Renal cortical epithelial cell (primary cell): Measurements from ENCODE around the gene LHX6. TPM values are rescaled to one million over a fixed set of nuclear protein-coding genes. Genes with fewer than 3 reads are reported as not detected.

ENCODE experiments used
- DNase-seq: peaks from one replicate; pipeline ENCODE4 v3.0.0-alpha.2; 2011; ENCODE audit warnings: low read depth
- total RNA-seq: library from RNA; depleted of rRNA; stranded (reverse); fragments of >200 nt; gene quantifications from 2 replicates; pipeline ENCODE4 v1.2.3, GENCODE V29; 2014

The LHX6 gene
- total RNA-seq, 1 donor from 2014 or later = 0.10 TPM

DNA sequence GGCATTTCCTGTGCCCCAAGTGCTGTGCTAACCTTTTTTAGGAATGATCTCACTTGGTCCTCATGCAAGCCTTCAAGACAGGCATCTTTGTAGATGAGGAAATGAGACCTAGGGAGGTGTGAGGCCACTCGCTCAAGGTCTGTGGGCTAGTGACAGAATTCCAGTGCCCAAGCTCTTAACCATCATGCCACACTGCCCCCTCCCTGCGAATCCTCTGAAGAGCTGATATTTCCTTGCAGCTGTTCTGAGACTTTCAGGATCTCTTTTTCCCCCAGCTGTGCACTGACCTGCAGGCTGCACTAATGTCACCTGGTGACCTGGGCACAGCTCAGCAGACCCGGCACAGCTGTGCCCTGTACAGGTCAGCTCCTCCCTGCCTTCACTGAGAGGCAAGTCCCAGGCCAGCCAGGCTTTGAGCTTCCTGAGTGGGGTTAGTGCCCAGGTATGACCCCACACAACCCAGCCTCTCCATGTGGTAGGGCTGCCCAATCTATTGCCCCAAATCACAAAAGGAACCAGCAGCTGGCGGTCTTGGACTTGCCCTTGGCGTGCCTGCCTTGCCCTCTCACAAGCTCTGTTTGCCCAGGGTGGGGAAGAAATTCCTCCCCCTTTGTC lies 36.4 kb downstream of the LHX6 start:
- no peak for DNase-seq

DNA sequence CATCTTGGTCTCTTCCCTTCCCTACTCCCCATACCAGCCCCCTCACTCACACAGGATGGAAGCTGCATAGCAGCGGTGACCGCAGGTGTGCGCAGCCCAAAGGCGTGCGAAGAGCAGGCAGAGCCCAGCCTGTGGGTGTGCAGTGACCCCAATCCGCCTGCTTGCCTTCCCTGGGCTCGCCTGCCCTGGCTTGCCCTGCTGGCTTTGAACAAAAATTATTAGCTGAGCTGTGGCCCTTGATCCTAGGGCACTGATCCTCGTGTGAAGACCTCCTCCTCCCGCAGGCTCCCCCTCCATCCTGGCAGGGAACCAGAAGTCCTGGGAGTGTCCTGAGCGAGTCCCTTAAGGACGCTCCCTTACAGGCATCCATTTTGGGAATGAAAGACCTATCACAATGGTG lies 37.2 kb downstream of the LHX6 start:
- DNase-seq = peak; percentile 23

DNA sequence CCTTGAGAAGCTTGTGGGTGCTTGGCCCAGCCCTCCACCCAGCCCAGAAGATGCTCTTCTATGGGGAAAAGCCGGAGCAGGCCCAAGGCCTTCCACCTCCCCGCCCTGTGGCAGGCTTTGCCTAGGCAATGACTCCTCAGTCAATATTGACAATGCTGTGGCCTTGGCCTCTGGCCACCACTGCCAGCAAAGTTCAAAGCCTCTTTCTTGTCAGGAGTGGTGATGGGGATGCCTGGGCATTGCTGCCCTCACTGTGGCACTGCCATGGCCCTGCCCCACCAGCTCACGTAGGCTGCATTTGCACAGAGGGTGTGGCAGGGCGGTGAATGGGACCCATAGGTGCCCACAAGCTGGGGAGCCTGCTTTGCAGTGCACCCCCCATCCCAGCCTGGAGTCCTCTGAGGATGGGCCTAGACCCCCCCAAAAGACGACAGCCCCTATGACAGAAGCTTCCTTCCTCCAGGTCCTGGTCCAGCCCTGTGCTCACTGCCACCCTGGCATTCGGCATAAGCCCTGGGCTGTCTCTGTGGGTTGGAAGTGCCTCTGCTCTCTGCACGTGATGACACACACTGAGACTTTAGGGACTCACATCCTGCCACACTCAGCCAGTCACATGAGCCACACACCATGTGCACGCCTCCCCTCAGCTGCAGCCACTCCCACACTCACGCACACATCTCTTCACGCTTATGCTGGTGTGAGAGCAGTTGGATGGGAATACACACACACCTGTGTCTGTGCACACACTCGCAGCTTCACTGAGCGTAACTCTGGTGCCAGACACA lies 38.0 kb downstream of the LHX6 start:
- no peak for DNase-seq

DNA sequence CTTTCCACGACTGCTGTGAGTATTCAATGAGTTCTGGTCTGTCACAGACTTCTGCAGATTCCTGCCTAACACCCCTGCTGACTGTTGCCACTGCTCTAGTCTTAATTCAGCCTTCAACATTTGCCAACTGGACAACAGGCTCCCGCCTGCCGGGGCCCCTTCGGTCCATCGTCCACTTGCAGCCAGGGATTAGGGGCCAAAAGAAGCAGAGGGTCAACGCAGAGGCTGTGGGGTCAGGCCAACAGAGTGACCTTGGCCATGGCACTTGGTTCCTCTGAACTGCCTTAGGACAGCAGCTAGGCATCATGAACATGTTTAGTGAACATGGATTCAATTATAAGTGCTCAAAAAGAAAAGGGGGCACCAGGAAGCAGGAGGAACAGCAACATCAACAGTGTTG lies 40.4 kb downstream of the LHX6 start:
- no peak for DNase-seq

DNA sequence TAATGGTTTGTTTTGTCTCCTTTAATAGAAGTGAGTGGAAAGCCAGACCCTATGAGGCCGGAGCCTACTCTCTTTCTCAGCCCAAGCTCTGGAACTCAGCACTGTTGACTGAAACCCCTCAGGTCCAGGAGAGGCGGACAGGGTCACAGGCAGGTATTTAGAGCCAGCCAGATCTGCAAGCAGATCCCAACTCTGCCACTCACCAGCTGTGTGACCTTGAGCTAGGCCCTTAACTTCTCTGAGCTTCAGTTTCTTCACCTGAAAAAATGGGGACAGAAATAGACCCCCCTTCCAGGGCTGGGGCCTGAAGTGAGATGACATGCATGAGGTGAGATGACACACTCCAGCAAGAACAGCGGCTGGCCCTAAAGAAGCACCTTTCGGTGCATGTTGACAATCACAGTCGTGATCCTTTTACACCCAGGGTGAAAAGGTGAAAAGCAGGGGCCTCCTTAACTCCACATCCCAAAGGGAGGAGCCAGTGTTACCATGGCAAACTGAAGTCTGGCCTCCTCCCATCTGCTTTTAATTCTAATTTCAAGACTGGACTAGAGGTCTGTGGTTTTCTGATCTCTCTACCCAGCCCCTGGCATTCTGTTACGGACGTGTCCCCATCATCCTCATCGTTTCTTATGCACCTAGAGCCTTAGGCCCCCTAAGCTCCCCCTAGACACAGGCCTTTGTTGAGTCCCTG lies 41.8 kb downstream of the LHX6 start:
- no peak for DNase-seq

DNA sequence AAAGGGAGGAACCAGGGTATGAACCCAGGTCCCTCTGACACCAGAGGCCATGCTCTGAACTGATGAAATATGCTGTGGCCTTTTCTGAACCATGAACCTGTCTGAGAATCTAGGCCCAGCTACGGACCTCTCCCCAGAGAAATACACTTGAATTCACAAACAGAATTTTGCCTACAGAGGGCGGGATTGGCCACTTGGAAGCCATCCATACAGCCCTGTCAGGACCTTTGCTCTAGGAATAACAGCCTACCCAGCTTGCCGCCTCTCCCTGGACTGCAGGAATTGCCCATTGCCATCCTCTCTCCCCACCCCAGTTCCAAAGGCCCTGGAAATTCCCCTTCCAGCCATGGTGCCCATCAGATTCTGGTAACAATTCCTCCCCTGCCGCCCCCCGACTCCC lies 42.5 kb downstream of the LHX6 start:
- no peak for DNase-seq

DNA sequence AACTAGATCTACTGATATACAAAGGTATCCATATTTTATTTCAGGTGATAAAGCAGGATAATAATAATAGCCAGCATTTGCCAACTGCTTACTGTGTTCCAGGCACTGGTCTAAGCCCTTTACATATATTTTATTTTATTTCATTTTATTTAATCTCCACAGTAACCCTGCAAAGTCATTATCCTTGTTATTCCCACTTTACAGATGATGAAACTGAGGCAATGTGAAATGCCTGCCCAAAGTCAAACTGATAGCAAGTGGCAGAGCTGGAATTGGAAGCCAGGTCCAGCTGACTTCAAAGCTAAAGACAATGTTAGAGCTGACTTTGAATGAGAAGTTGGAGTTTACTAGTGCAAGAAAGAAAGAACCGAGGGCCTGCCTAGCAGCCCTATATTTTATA lies 44.2 kb downstream of the LHX6 start:
- DNase-seq = no peak

DNA sequence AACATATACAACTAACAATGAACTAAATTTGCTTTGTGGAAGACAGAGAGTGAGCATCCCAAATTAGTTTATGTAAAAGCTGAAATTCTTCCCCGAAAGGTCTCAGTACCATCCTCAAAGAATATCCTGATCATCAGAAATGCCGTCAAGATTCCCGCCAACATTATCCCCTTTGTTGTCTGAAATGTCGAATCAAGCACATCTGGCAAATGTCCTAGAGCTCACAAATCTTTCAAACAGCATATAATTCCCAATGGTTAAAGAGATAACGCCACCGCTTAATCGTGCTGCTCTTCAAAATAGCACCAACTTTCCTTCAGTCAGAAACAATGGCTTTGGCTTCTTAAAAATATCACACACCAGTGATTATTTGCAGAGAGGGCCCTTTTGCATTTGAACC lies 45.3 kb downstream of the LHX6 start:
- no peak for DNase-seq

DNA sequence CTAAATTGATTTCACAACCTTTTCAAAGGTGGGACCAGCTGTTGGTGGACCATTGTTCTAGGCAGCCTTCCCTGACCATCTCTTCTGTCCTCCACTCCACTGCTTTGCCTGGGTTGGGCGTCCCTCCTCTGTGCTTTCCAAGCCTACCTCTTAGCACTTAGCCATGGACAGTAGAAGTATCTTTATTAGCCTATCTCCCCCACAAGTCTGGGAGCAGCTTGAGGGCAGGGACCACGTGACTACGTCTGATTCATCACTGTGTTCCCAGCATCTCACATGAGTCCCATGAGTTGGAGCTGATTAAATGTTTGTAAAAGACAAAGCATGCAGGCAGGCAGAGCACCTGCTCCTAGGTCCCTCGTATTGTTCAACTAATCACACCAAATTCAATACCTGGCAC lies 48.1 kb downstream of the LHX6 start:
- DNase-seq = peak; percentile 77

DNA sequence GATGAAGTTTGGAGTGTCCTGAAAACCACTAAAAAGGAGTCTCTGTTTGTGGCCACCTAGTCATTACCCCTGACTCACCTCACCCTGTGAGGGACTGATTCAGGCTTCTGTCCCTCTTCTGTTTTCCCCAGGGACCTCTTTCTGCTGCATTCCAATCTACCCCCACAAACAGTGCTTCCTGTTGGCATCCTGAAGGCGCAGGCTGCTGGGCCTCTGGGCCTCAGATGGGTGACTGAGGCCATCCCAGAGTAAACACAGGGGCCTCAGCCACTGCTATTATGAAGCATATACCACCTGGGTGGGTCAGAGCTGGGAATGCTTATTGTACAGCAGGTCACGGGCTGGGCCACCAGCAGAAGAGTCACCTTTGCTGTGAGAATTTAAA lies 49.1 kb downstream of the LHX6 start:
- DNase-seq = peak; percentile 32

DNA sequence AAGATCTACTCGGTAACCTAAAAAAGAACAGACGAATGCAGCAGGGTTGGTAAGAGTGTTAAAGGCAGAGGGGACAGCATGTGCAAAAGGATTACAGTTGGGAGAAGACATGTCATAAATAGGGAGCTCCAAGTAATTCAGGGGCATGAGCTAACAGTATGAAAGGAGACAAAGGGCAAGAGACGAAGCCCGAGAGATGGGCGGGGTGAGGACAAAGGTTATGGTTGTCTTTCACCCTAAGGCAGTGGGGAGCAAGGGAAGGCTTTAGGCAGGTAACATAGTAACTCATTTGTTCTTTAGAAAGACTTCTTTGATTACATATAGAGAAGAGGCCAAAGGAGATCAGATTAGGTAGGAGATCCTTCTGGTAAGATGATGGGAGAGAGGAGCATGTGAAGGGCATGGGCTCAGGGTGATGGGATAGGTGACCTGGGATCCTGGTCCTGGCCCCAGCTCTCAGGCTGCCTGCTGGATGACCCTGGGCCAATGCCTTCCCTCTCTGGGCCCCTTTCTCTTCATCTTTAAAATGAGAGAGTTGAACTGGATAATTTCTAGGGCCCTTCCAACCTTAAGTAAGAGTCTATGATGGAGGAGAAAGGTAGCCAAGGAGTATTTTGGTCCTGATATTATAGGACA lies 49.6 kb downstream of the LHX6 start:
- DNase-seq = no peak

DNA sequence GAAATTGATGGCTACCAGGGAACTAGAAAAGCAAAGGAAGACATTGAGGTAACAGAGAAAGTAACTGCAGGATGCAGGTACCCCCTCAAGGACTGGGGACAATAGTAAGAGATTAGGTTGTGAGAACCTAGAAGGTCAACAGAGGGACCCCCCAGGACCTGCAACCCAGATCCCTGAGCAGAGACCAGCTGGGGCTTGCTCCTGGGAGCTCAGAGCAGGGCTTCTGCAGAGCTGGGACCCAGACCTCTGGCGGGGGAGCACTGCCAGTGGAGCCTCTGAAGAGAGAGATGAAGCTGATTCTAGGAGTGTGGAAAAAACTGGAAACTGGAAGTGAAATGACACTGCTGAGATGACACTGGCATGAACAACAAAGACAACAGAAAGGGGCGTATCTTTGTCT lies 51.8 kb downstream of the LHX6 start:
- no peak for DNase-seq

DNA sequence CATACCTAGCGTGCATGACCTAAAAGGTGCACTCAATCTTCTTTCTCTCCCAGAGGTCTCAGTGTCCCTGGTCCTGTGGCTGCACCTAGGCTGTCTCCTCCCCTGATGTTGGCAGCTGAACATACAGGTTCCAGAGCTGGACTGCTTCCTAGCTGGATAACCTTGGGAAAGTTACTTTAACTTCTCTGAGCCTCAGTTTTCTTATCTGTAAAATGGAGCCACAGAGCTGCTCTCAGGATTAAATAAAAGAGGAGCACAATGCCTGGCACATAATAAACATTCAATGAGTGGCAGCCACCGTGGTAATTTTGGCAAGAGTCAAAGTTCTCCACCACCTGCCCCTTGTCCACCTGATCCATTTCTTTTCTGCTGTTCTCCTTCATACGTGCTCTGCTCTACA lies 55.1 kb downstream of the LHX6 start:
- DNase-seq = no peak

DNA sequence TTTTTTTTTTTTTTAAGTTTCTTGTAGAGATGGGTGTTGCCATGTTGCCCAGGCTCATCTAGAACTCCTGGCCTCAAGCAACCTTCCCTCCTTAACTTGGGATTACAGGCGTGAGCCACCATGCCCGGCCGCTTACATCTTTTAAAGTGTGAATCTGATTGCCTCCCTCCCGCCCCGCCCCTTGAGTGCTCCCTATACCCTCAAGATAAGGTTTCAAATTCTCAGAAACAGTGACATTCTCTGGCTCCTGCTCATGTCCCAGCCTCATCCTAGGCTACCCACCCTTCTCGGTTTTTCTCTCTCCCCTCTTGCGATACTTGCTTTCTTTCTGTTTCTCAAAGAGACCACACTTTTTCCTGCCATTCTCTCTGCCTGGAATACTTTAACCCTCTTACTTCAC lies 56.6 kb downstream of the LHX6 start:
- no peak for DNase-seq

DNA sequence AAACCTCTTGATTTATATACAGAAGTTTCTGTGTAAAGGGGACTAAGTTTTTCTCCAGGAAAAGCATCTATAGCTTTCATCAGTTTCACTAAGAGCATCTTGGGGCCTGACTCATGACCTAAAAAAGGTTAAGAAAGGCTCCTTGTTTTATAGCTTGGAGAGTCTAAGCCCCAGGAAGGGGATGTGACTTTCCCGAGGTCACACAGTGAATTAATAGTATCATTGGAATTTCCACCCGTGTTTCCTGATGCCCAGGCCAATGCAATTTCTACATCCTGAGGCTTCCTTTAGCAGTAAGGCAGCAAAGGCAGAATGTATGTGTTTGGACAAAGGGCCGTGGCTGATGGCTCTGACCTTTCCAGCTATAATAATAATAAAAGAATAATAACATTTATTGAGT lies 60.4 kb downstream of the LHX6 start:
- DNase-seq = no peak

DNA sequence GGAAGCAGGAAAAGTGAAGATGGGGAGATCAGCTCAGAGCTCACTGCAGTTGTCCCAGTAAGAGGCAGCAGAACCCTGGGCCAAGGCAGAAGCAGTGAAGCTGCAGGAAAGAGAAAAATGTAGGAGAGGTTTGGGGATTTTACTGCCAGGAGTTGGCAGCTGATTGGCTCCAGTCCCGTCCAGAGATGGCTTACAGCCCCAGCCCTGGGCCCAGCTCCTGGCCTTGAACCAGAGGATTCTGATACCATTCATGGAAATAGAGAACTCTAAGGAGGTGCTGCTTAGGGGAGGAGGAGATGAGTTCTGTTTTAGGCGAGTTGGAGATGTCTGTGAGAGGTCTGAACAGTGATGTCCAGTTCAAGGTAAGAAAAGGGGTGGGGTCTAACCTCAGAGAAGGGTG lies 64.5 kb downstream of the LHX6 start:
- DNase-seq = no peak

DNA sequence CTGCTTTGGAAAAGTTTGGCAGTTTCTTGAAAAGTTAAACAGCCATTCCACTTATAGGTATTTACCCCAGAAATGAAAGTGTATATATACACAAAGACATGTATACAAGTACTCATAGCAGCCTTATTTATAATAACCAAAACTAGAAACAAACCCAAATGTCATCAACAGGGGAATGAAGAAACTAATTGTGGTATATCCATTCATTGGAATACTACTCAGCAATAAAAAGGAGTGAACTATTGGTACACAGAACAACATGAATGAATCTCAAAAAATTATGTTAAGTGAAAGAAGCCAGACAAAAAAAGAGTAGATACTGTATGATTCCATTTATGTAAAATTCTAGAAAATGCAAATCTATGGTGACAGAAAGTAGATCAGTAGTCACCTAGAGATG lies 66.3 kb downstream of the LHX6 start:
- DNase-seq = no peak

DNA sequence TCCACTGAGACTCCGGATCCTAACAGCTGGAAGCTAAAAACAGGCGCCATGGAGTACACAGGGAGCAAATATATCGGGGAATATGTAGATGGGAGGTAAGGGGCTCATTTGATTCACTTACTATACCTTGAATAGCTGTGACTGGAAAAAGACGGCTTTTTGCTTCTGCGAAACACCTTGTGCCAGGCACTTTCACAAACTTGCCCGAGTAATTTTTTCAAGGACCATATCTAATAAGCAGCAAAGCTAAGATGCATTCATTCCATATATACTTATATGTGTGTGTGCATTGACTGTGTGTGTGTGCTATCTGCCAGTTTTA lies 68.9 kb downstream of the LHX6 start:
- DNase-seq = no peak

DNA sequence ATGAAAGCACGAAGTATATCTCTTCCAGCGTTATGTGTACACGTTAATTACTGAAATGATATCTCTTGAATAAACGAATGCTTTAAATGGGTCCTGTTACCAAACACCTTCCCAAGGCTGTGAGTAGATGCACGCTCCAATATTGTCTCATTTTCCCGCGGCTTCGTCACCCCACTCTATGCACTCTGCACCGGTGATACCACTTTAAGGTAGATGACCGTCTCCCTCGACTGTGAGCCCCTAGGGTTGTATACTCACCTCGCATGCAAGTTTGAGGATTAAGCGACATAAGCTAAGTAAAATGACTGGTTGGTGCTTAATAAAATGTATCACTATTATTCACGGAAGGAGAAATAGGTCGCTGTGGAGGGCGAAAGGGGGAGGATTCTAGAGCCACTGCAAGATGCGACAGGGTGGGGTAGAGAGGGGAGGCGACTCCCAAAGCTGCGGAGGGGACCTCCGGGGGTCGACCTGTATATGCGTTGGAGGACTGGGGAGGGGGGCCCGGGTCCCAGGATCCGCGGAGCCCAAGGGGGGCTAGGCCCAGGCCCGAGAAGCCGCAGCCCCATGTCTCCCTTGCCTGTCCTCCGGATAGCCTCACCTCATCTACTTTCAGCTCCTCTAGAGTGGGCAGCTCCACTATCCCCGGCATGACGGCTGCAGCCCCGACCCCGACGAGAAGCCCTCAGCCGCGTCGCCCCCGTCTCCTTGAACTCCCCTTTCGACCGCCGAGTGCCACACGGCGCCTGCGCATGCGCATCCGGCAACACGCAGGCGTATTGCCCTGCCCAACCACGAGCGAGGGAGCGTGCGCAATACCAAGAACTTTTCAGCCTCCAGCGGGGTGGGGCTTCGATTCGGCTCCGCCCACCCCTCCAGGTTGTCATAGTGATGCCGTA lies 69.5 kb downstream of the LHX6 start, which contains the start of the genes MORN5 and NDUFA8:
TSS of gene MORN5 (plus strand) at position 883 of the 899 bp plus-strand sequence. CDS start 65 bp downstream, outside the sequence.
TSS of gene NDUFA8 (minus strand) at position 754 of the 899 bp plus-strand sequence. CDS start at position 652, 102 bp downstream.
- DNase-seq = peak; percentile 91

DNA sequence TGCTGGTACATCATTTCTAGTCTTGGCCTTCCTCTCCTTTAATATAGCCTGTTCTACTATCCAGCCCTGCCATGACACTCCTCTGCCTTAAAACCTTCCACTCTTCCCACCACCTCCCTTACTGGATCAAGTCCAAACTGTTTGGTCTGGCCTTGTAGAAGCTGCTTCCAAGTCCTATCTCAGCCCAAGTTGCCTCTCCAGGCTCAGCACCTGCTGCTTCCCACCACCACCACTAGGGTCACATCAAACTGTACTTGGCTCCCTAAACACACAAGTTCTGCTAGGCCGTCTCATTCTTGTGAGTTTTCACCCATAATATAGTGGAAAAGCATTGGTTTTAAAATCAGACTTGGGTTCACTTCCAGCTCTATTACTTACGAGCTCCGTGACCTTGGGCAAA lies 70.6 kb downstream of the LHX6 start:
- DNase-seq = peak; percentile 55

DNA sequence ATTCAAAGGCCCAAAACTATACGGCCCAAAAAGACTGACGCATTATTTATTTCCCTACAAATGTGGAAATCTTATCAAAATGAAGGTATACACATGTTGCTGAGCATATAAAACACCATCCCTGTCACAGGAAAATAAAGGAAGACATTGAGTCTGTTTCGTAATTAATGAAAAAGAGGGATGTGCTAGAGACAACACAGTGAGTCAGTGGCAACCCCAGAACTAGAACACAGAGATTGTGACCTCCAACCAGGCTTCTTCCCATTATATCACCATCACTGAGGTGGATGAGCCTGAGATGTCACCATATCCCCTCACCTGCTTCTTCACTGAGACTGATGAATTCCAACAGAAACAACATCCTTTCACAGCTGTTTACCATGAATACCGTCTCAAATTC lies 73.0 kb downstream of the LHX6 start:
- no peak for DNase-seq
